ENCODE measurements around the gene FBXL2.

DNA sequence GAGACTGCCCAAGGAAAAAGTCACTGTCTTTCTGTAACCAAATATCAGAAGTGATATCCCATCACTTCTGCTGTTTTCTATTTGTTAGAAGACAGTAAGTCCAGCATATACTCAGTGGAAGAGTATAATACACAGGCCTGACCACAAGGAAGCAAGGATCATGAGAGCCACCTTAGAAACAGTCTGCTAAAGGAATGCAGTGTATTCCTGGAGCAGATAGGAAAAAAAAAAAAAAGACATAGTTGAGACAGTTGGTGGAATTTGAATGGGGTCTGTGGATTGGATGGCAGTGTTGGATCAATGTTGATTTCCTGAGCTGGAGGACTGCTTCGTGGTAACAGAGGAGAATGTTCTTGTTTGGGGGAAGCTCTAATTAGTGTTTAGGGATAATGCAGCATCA lies 26.5 kb upstream of the FBXL2 start:
- TF ChIP-seq, protein P1, sequence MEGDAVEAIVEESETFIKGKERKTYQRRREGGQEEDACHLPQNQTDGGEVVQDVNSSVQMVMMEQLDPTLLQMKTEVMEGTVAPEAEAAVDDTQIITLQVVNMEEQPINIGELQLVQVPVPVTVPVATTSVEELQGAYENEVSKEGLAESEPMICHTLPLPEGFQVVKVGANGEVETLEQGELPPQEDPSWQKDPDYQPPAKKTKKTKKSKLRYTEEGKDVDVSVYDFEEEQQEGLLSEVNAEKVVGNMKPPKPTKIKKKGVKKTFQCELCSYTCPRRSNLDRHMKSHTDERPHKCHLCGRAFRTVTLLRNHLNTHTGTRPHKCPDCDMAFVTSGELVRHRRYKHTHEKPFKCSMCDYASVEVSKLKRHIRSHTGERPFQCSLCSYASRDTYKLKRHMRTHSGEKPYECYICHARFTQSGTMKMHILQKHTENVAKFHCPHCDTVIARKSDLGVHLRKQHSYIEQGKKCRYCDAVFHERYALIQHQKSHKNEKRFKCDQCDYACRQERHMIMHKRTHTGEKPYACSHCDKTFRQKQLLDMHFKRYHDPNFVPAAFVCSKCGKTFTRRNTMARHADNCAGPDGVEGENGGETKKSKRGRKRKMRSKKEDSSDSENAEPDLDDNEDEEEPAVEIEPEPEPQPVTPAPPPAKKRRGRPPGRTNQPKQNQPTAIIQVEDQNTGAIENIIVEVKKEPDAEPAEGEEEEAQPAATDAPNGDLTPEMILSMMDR (IDR thresholded peaks at IDR 0.05), result no peak
- TF ChIP-seq POLR2A (IDR thresholded peaks at IDR 0.05), result no peak
